ENCODE measurements around the gene RASL10B.

The RASL10B gene

GRCh38 chr17:35708951-35709350 is 22.5 kb upstream of the RASL10B start:
- H3K4me3 Mint-ChIP-seq: no peak overlapping the region
- H3K4me1 Mint-ChIP-seq: peaks cover 18 to 34% of the 10 kb centered on the region in 2 donors
- H3K36me3 Mint-ChIP-seq: peaks cover 26 to 55% of the 10 kb centered on the region in 2 donors
- H3K9me3 Mint-ChIP-seq: no peaks in the 10 kb centered on the region
- no peaks in the 10 kb centered on the region for H3K27me3 Mint-ChIP-seq
- H3K27ac Mint-ChIP-seq: no peak overlapping the region
- no peak for DNase-seq
- ATAC-seq (replicated peaks): peak in 1 of 2 donors; percentile 49

- no peak for ATAC-seq (replicated peaks)
- DNase-seq: no peak
- Mint-ChIP-seq H3K9me3 (no peaks in the 10 kb centered on the region), H3K27ac (no peak overlapping the region), H3K4me1 (peaks cover 18 to 34% of the 10 kb centered on the region in 2 donors), H3K36me3 (peaks cover 26 to 47% of the 10 kb centered on the region in 2 donors), H3K4me3 (no peak overlapping the region), H3K27me3 (no peaks in the 10 kb centered on the region)
Measured at GRCh38 chr17:35709874-35710273, 21.6 kb upstream of the RASL10B start.

GRCh38 chr17:35710950-35711349 is 20.5 kb upstream of the RASL10B start:
- peaks cover 20 to 37% of the 10 kb centered on the region in 2 donors for H3K36me3 Mint-ChIP-seq
- H3K4me1 Mint-ChIP-seq: peaks cover 18 to 29% of the 10 kb centered on the region in 2 donors
- H3K4me3 Mint-ChIP-seq: no peak overlapping the region
- DNase-seq (no peak), ATAC-seq (replicated peaks) (no peak)
- no peaks in the 10 kb centered on the region for H3K9me3 Mint-ChIP-seq
- H3K27me3 Mint-ChIP-seq: no peaks in the 10 kb centered on the region
- no peak overlapping the region for H3K27ac Mint-ChIP-seq

DNA sequence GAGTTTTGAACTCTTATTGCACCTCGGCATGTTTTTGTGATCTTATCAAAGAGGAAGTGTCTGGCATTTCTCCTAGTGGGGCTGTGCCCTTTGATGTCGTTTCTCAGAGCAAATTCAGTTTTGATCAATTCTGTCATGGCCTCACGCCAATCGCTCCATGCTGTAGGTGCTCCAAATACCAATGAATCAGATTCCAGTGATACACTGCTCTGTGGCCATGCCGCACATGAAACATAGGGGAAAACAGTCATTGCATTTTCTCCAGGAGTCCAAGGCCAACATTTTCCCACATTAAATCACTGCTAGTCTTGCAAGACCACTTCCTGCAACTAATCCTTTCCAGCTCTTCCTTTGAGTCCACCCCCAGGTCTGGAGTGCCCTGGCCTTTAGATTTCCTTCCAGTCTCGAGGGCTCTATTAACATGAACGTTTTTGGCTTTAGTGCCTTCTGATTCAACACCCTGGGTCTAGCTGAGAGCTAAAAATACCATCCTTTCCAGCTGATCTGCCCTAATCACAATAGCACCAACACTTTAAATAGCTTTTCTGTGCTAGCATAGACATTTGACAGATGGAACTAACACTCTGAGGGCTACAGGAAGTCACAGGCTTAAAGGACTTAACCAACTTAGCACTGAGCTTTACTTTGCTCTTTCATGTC is 18.2 kb upstream of the RASL10B start:
- DNase-seq (no peak), ATAC-seq (replicated peaks) (no peak)
- Mint-ChIP-seq H3K4me3 (no peak overlapping the region), H3K4me1 (peaks cover 10 to 11% of the 10 kb centered on the region in 2 donors), H3K27me3 (no peaks in the 10 kb centered on the region), H3K36me3 (peaks cover 28 to 45% of the 10 kb centered on the region in 2 donors), H3K27ac (no peak overlapping the region), H3K9me3 (no peaks in the 10 kb centered on the region)

GRCh38 chr17:35714988-35715387 is 16.5 kb upstream of the RASL10B start:
- no peak for DNase-seq
- H3K27me3 Mint-ChIP-seq: no peaks in the 10 kb centered on the region
- peaks cover 36 to 45% of the 10 kb centered on the region in 2 donors for H3K36me3 Mint-ChIP-seq
- no peaks in the 10 kb centered on the region for H3K9me3 Mint-ChIP-seq
- H3K4me1 Mint-ChIP-seq: no peaks in the 10 kb centered on the region
- H3K4me3 Mint-ChIP-seq: no peak overlapping the region
- H3K27ac Mint-ChIP-seq: no peak overlapping the region
- no peak for ATAC-seq (replicated peaks)

DNA sequence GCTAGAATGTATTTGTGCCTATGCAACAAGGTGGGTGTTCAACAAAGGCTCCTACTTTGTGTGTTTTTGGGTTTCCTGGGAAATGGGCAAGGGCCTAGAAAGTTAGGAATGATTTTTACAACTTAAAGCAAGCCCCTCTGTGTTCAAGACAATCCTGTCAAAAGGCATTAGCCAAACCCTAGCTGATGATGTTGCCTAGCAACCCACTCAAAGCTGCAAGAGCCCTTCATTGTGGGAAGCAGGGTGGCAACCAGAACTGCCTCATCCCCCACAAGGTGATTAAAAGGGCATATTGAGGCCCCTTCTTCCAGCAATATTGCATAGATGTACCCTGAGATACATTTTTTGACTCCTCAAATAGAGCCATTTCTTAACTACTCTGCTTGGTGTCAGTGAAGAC is 16.0 kb upstream of the RASL10B start:
- ATAC-seq (replicated peaks) (no peak), DNase-seq (no peak)
- Mint-ChIP-seq H3K4me3 (no peak overlapping the region), H3K4me1 (no peaks in the 10 kb centered on the region), H3K9me3 (no peaks in the 10 kb centered on the region), H3K36me3 (peaks cover 36 to 43% of the 10 kb centered on the region in 2 donors), H3K27me3 (no peaks in the 10 kb centered on the region), H3K27ac (no peak overlapping the region)

DNA sequence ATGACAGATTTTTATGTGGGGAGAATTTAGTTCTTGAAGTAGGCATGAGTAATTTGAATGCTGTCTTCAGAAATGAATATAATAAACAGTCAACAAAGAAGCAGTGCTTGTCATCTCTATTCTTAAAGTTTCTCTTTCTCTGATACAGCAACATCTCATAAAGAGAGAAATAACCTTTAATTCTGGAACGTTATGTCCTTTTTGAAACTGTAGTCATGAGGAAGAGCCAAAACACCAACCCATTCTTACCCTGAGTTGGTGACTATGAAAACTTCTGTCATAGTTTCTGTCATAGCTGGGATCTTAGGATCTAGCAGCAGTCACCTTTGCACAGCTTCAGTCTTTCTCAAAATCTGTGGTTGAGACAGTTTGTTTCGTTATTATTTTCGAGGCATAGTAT is 15.3 kb upstream of the RASL10B start:
- ATAC-seq (replicated peaks): no peak
- peaks cover 36 to 40% of the 10 kb centered on the region in 2 donors for H3K36me3 Mint-ChIP-seq

DNA sequence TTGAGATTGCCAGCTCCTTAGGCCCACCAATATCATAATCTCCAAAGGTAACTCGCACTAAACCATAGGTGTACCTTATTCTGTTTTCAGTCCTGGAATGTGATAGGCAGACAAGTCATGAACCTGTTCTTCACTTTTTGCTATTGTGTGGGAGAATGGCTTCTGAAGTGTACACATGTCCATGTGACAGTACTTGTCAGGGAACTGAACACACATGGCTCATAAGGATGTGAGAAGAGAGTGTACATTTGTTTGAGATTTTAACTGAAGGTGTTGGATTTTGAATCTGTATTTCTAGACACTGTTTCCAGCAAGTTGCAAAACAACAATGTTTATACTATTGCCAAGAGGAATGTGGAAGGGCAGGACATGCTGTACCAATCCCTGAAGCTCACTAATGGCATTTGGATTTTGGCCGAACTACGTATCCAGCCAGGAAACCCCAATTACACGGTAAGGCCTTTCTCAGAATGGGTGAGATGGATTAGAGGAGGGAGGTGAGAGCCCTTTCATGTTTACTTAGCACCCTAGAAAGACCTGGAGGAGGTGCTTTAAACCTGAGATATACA is 14.5 kb upstream of the RASL10B start:
- no peaks in the 10 kb centered on the region for H3K27me3 Mint-ChIP-seq
- DNase-seq: no peak
- H3K9me3 Mint-ChIP-seq: no peaks in the 10 kb centered on the region
- H3K27ac Mint-ChIP-seq: no peak overlapping the region
- H3K4me3 Mint-ChIP-seq: no peak overlapping the region
- no peaks in the 10 kb centered on the region for H3K4me1 Mint-ChIP-seq
- peaks cover 35 to 42% of the 10 kb centered on the region in 2 donors for H3K36me3 Mint-ChIP-seq
- no peak for ATAC-seq (replicated peaks)

More for the DNA sequence above, 15.3 kb upstream of the RASL10B start:
- no peaks in the 10 kb centered on the region for H3K27me3 Mint-ChIP-seq
- no peaks in the 10 kb centered on the region for H3K9me3 Mint-ChIP-seq
- H3K4me1 Mint-ChIP-seq: no peaks in the 10 kb centered on the region
- no peak overlapping the region for H3K27ac Mint-ChIP-seq
- DNase-seq: no peak
- no peak overlapping the region for H3K4me3 Mint-ChIP-seq

- Mint-ChIP-seq H3K4me1 (no peaks in the 10 kb centered on the region), H3K27ac (no peak overlapping the region), H3K4me3 (no peak overlapping the region), H3K36me3 (peaks cover 36 to 44% of the 10 kb centered on the region in 2 donors), H3K27me3 (no peaks in the 10 kb centered on the region), H3K9me3 (no peaks in the 10 kb centered on the region)
- ATAC-seq (replicated peaks) (no peak), DNase-seq (no peak)
Measured at GRCh38 chr17:35717475-35717874, 14.0 kb upstream of the RASL10B start.

GRCh38 chr17:35723735-35724134 is 7.7 kb upstream of the RASL10B start:
- Mint-ChIP-seq H3K27ac (no peak overlapping the region), H3K4me3 (no peak overlapping the region), H3K27me3 (no peaks in the 10 kb centered on the region), H3K9me3 (no peaks in the 10 kb centered on the region), H3K36me3 (peaks cover 48 to 67% of the 10 kb centered on the region in 2 donors), H3K4me1 (peaks cover 0 to 3% of the 10 kb centered on the region in 2 donors)
- DNase-seq (no peak), ATAC-seq (replicated peaks) (no peak)

DNA sequence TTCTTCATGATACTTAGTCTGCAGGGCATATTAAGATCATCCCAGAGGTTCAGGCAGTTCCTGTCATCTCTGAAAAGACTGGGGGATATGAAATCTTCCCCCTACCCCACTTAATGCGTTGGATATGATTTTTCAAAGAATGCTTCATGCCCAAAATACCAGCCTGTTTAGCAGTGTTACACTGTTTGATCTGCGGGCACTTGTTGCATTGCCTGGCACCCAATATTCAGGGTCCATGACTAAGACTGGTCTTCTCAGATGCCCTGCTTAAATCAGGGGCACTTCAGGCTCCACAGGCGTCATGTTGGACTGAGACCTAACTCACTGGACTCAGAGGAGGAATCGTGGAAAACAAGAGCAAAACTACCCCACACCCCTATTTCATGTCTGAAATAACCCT is 6.4 kb upstream of the RASL10B start:
- ATAC-seq (replicated peaks): no peak
- no peak for DNase-seq
- Mint-ChIP-seq H3K4me3 (no peak overlapping the region), H3K27me3 (no peaks in the 10 kb centered on the region), H3K4me1 (peaks cover 3 to 7% of the 10 kb centered on the region in 2 donors), H3K9me3 (no peaks in the 10 kb centered on the region), H3K36me3 (peaks cover 47 to 62% of the 10 kb centered on the region in 2 donors), H3K27ac (no peak overlapping the region)

GRCh38 chr17:35725802-35726126 is 5.7 kb upstream of the RASL10B start:
- peaks cover 43 to 63% of the 10 kb centered on the region in 2 donors for H3K36me3 Mint-ChIP-seq
- no peak overlapping the region for H3K27ac Mint-ChIP-seq
- DNase-seq: no peak

GRCh38 chr17:35726127-35726952 is 5.1 kb upstream of the RASL10B start:
- DNase-seq (no peak), ATAC-seq (replicated peaks) (no peak)
- Mint-ChIP-seq H3K9me3 (no peaks in the 10 kb centered on the region), H3K27ac (no peak overlapping the region), H3K27me3 (peaks cover 10 to 12% of the 10 kb centered on the region in 2 donors), H3K4me1 (peaks cover 15 to 19% of the 10 kb centered on the region in 2 donors), H3K36me3 (peaks cover 42 to 66% of the 10 kb centered on the region in 2 donors), H3K4me3 (no peak overlapping the region)

More at GRCh38 chr17:35725802-35726126, 5.7 kb upstream of the RASL10B start:
- Mint-ChIP-seq H3K27me3 (peaks cover 4 to 7% of the 10 kb centered on the region in 2 donors), H3K4me1 (peaks cover 9 to 14% of the 10 kb centered on the region in 2 donors), H3K9me3 (no peaks in the 10 kb centered on the region), H3K4me3 (no peak overlapping the region)
- ATAC-seq (replicated peaks): no peak

DNA sequence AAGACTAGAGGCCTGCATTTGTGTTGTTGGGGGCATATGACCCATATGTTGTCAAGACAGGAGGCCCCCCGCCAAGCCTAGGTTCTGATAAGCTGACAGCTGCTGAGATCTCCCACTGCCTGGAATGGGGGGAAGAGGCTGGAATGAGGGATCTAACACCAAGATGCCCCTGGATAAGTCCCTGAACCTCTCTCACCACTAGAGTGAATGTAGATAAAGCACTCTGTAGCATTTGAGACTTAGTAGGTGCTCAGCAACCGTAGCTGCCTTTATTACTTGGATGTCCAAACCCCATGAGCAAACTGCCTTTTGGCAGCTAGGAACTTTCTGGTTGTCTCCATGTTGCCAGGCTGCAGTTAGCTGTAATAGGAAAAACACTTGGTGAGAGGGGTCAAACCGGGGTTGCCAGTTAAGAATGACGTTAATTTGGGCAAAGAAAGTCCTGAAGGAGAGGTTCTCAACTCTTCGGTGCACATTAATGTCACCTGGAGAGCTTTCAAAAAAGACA is 4.4 kb upstream of the RASL10B start:
- peaks cover 38 to 61% of the 10 kb centered on the region in 2 donors for H3K36me3 Mint-ChIP-seq
- no peak overlapping the region for H3K4me3 Mint-ChIP-seq
- no peak for DNase-seq
- H3K27me3 Mint-ChIP-seq: peaks cover 10 to 13% of the 10 kb centered on the region in 2 donors
- ATAC-seq (replicated peaks): no peak
- H3K4me1 Mint-ChIP-seq: peaks cover 15 to 20% of the 10 kb centered on the region in 2 donors
- no peaks in the 10 kb centered on the region for H3K9me3 Mint-ChIP-seq
- H3K27ac Mint-ChIP-seq: no peak overlapping the region
